H9 (cell line): ENCODE results near the gene SLC39A12. TPM values are rescaled to one million over a fixed set of nuclear protein-coding genes. Genes with fewer than 3 reads are reported as not detected.

Experiments
- DNase-seq: peaks from one replicate; pipeline ENCODE4 v3.0.0-alpha.2; 2017
- H2AFZ ChIP-seq: one replicate; pipeline ENCODE4 v1.6.1; 2013; ENCODE audit warnings: mild to moderate bottlenecking, low read length, control low read depth, moderate library complexity
- H2AK5ac ChIP-seq: 2 replicates; pipeline ENCODE4 v1.6.1; 2013; ENCODE audit warnings: low read length, control low read depth, mixed read lengths; ENCODE audit not compliant: insufficient read length
- H2BK120ac ChIP-seq: one replicate; pipeline ENCODE4 v1.6.1; 2013; ENCODE audit warnings: low read depth, mild to moderate bottlenecking, low read length, control low read depth, inconsistent platforms; ENCODE audit not compliant: poor library complexity, severe bottlenecking
- H2BK12ac ChIP-seq: 2 replicates; pipeline ENCODE4 v1.6.1; 2013; ENCODE audit warnings: low read length, control low read depth, mixed read lengths, low read depth; ENCODE audit not compliant: insufficient read length
- H2BK15ac ChIP-seq: 2 replicates; pipeline ENCODE4 v1.6.1; 2013; ENCODE audit warnings: low read depth, low read length, control low read depth
- H2BK20ac ChIP-seq: one replicate; pipeline ENCODE4 v1.6.1; 2013; ENCODE audit warnings: low read depth, mild to moderate bottlenecking, low read length, control low read depth, inconsistent platforms; ENCODE audit not compliant: poor library complexity, severe bottlenecking
- H2BK5ac ChIP-seq: 2 replicates; pipeline ENCODE4 v1.6.1; 2013; ENCODE audit warnings: low read length, control low read depth, mixed read lengths; ENCODE audit not compliant: insufficient read length
- H3K14ac ChIP-seq: 2 replicates; pipeline ENCODE4 v1.6.1; 2013; ENCODE audit warnings: low read length, control low read depth; ENCODE audit not compliant: insufficient read depth
- H3K18ac ChIP-seq: 2 replicates; pipeline ENCODE4 v1.6.1; 2013; ENCODE audit warnings: low read depth, mild to moderate bottlenecking, mixed read lengths, low read length, control low read depth; ENCODE audit not compliant: insufficient read length
- H3K23ac ChIP-seq: 2 replicates; pipeline ENCODE4 v1.6.1; 2013; ENCODE audit warnings: low read length, control low read depth, mixed read lengths, low read depth; ENCODE audit not compliant: insufficient read length
- H3K23me2 ChIP-seq: 2 replicates; pipeline ENCODE4 v1.6.1; 2013; ENCODE audit warnings: low read depth, mild to moderate bottlenecking, mixed read lengths, low read length, control low read depth; ENCODE audit not compliant: insufficient read length, poor library complexity, severe bottlenecking
- H3K27ac ChIP-seq: 2 replicates; pipeline ENCODE4 v1.5.1; 2013; ENCODE audit warnings: low read length, control low read depth, mixed read lengths, low read depth; ENCODE audit not compliant: insufficient read length
- H3K27me3 ChIP-seq: 2 replicates; pipeline ENCODE4 v1.6.1; 2013; ENCODE audit warnings: low read length, control low read depth, inconsistent platforms; ENCODE audit not compliant: insufficient read depth
- H3K4ac ChIP-seq: 2 replicates; pipeline ENCODE4 v1.6.1; 2013; ENCODE audit warnings: low read depth, mild to moderate bottlenecking, control low read depth, inconsistent platforms, low read length, moderate library complexity
- H3K4me1 ChIP-seq: 2 replicates; pipeline ENCODE4 v1.6.1; 2013; ENCODE audit warnings: low read length, control low read depth, inconsistent platforms; ENCODE audit not compliant: insufficient read depth
- H3K4me2 ChIP-seq: 2 replicates; pipeline ENCODE4 v1.6.1; 2013; ENCODE audit warnings: low read length, control low read depth, mixed read lengths; ENCODE audit not compliant: insufficient read length, insufficient read depth
- H3K56ac ChIP-seq: 2 replicates; pipeline ENCODE4 v1.6.1; 2013; ENCODE audit warnings: low read depth, mild to moderate bottlenecking, mixed read lengths, low read length, control low read depth; ENCODE audit not compliant: insufficient read length
- H3K79me1 ChIP-seq: 2 replicates; pipeline ENCODE4 v1.6.1; 2013; ENCODE audit warnings: low read depth, mild to moderate bottlenecking, moderate library complexity, low read length, control low read depth, inconsistent platforms; ENCODE audit not compliant: insufficient read depth, poor library complexity, severe bottlenecking
- H3K79me2 ChIP-seq: 2 replicates; pipeline ENCODE4 v1.6.1; 2013; ENCODE audit warnings: low read length, control low read depth, inconsistent platforms; ENCODE audit not compliant: insufficient read depth
- H3K9ac ChIP-seq: 2 replicates; pipeline ENCODE4 v1.6.1; 2013; ENCODE audit warnings: low read length, control low read depth, mixed read lengths; ENCODE audit not compliant: insufficient read length; ENCODE audit errors: extremely low read depth
- H3K9me3 ChIP-seq: one replicate; pipeline ENCODE4 v1.6.1; 2013; ENCODE audit warnings: low read depth, low read length, inconsistent platforms; ENCODE audit not compliant: control insufficient read depth
- H3T11ph ChIP-seq: one replicate; pipeline ENCODE4 v1.6.1; 2013; ENCODE audit warnings: mild to moderate bottlenecking, low read length, control low read depth, inconsistent platforms
- H4K20me1 ChIP-seq: one replicate; pipeline ENCODE4 v1.6.1; 2013; ENCODE audit not compliant: control insufficient read depth, insufficient read length, insufficient read depth
- H4K5ac ChIP-seq: 2 replicates; pipeline ENCODE4 v1.6.1; 2013; ENCODE audit warnings: low read depth, mild to moderate bottlenecking, mixed read lengths, low read length, control low read depth; ENCODE audit not compliant: insufficient read length
- H4K8ac ChIP-seq: replicated peaks from 2 replicates; pipeline ENCODE4 v1.6.1; 2013; ENCODE audit warnings: low read length, control low read depth, mixed read lengths, low read depth; ENCODE audit not compliant: insufficient read length
- H4K91ac ChIP-seq: 2 replicates; pipeline ENCODE4 v1.6.1; 2013; ENCODE audit warnings: low read depth, mild to moderate bottlenecking, moderate library complexity, mixed read lengths, low read length, control low read depth; ENCODE audit not compliant: insufficient read length
- H3K27ac Mint-ChIP-seq, 3 experiments: 2 replicates in 2 of 3; 3 replicates in 1 of 3; pipeline ENCODE4 v1.8.0; 2020 to 2021; ENCODE audit warnings: mixed read lengths in 3 of 3, mild to moderate bottlenecking in 1 of 3, moderate library complexity in 1 of 3
- H3K27me3 Mint-ChIP-seq: 2 replicates; pipeline ENCODE4 v1.8.0; 2021; ENCODE audit warnings: low read depth, mild to moderate bottlenecking, moderate library complexity, mixed read lengths
- H3K36me3 Mint-ChIP-seq, 3 experiments: 2 replicates in 2 of 3; 3 replicates in 1 of 3; pipeline ENCODE4 v1.8.0; 2020 to 2021; ENCODE audit warnings: low read depth in 3 of 3, mixed read lengths in 3 of 3; ENCODE audit not compliant: insufficient read depth in 1 of 3
- H3K4me1 Mint-ChIP-seq, 2 experiments: 2 replicates each; pipeline ENCODE4 v1.8.0; 2020; ENCODE audit warnings: mixed read lengths in 2 of 2
- H3K4me3 Mint-ChIP-seq, 2 experiments: 2 replicates in 1 of 2; 3 replicates in 1 of 2; pipeline ENCODE4 v1.8.0; 2020 to 2021; ENCODE audit warnings: mild to moderate bottlenecking in 2 of 2, mixed read lengths in 2 of 2, moderate library complexity in 1 of 2
- H3K9me3 Mint-ChIP-seq, 2 experiments: 2 replicates in 1 of 2; 3 replicates in 1 of 2; pipeline ENCODE4 v1.8.0; 2020; ENCODE audit warnings: mild to moderate bottlenecking in 2 of 2, mixed read lengths in 2 of 2, moderate library complexity in 1 of 2
- WGBS: extraction: QIAGEN DNeasy Blood & Tissue Kit; methylation state at CpG from one replicate; pipeline ENCODE4 v1.1.7; 2013; ENCODE audit warnings: missing lambda C conversion rate, low lambda C conversion rate, mixed read lengths; ENCODE audit not compliant: insufficient read length; ENCODE audit errors: extremely low coverage; 5-methylcytosine and 5-hydroxymethylcytosine counted together
- total RNA-seq: library from RNA; stranded (reverse); gene quantifications from 2 replicates; pipeline ENCODE4 v1.2.1, GENCODE V29; 2021
- TF ChIP-seq, protein P1 (sequence below): fragments of 200-600 bp; sonication (generic); conservative IDR thresholded peaks from 3 replicates; pipeline ENCODE4 v1.8.0; 2021; ENCODE audit warnings: antibody characterized with exemption, mild to moderate bottlenecking

Gene SLC39A12
- total RNA-seq, 1 experiment from 2014 or later, result not detected

DNA sequence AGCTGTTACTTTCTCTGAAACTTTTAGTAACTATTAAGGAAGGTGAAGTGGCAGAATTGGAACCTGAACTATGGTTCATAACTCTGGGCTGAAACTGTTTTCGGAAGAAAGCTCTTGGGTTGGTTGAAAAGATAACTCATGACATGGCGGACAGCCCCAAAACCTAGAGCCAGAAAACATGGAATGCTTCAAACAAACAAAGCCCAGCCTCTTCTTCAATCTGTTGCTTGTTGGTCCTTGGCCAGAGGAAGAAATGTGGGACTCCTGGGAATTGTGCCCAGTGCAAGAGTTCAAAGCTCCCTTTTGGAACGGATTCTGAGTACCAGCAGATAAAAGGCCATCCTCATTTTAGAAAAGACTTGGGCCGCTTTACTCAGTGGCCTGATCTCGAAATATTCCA lies 135.6 kb downstream of the SLC39A12 start:
- H3K79me2 ChIP-seq, result no peaks in the 10 kb centered on the region
- no peak overlapping the region for H4K5ac ChIP-seq
- no peak overlapping the region for H3K4me2 ChIP-seq
- no peaks in the 10 kb centered on the region for H3K79me1 ChIP-seq
- H3K23ac ChIP-seq, result no peak overlapping the region
- TF ChIP-seq, protein P1, sequence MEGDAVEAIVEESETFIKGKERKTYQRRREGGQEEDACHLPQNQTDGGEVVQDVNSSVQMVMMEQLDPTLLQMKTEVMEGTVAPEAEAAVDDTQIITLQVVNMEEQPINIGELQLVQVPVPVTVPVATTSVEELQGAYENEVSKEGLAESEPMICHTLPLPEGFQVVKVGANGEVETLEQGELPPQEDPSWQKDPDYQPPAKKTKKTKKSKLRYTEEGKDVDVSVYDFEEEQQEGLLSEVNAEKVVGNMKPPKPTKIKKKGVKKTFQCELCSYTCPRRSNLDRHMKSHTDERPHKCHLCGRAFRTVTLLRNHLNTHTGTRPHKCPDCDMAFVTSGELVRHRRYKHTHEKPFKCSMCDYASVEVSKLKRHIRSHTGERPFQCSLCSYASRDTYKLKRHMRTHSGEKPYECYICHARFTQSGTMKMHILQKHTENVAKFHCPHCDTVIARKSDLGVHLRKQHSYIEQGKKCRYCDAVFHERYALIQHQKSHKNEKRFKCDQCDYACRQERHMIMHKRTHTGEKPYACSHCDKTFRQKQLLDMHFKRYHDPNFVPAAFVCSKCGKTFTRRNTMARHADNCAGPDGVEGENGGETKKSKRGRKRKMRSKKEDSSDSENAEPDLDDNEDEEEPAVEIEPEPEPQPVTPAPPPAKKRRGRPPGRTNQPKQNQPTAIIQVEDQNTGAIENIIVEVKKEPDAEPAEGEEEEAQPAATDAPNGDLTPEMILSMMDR, result no peak
- H3K27ac ChIP-seq, result no peak overlapping the region
- H3K56ac ChIP-seq, result no peak overlapping the region
- no peaks in the 10 kb centered on the region for H3K23me2 ChIP-seq
- no peak overlapping the region for H2BK20ac ChIP-seq
- peaks cover 6% of the 10 kb centered on the region for H3K27me3 Mint-ChIP-seq
- H3K27ac Mint-ChIP-seq, result no peak overlapping the region
- H3K4me1 Mint-ChIP-seq, result peaks cover 3 to 7% of the 10 kb centered on the region in 2 experiments; a peak in 3 of 4 replicates
- no peak overlapping the region for H3K4ac ChIP-seq
- no peaks in the 10 kb centered on the region; a peak in 2 of 7 replicates for H3K36me3 Mint-ChIP-seq
- H2BK12ac ChIP-seq, result no peak overlapping the region
- no CpG with 5 or more reads among the region's 5 CpGs for WGBS
- H4K20me1 ChIP-seq, result no peaks in the 10 kb centered on the region
- no peak overlapping the region for H3K9ac ChIP-seq
- H2BK5ac ChIP-seq, result no peak overlapping the region
- no peak overlapping the region for H2AFZ ChIP-seq
- H3K9me3 ChIP-seq, result no peaks in the 10 kb centered on the region
- H3K4me1 ChIP-seq, result no peaks in the 10 kb centered on the region; the same call in 1 of the 2 replicates
- H2BK15ac ChIP-seq, result no peak overlapping the region
- H3K4me3 Mint-ChIP-seq, result no peak overlapping the region
- H2AK5ac ChIP-seq, result no peak overlapping the region
- H2BK120ac ChIP-seq, result no peak overlapping the region
- DNase-seq, result no peak
- H4K91ac ChIP-seq, result no peak overlapping the region
- H4K8ac ChIP-seq, result no peak overlapping the region
- no peaks in the 10 kb centered on the region for H3K9me3 Mint-ChIP-seq
- H3K27me3 ChIP-seq, result no peaks in the 10 kb centered on the region
- H3K14ac ChIP-seq, result no peak overlapping the region
- H3T11ph ChIP-seq, result no peak overlapping the region
- H3K18ac ChIP-seq, result no peak overlapping the region

Other genes starting within 250 kb of the SLC39A12 start
- not detected in 2 replicates for gene TMEM236, start 199.7 kb upstream of the SLC39A12 start, total RNA-seq
- not detected in 2 replicates for gene MRC1, start 142.6 kb upstream of the SLC39A12 start, total RNA-seq
- gene CACNB2, start 188.5 kb downstream of the SLC39A12 start, total RNA-seq, result 1.3 and 2.6 TPM in 2 replicates